GM21515 (cell line): Measurements from ENCODE around the gene DMRT3.

Experiments
- ATAC-seq: cut with Tn5 transposase; IDR thresholded peaks from one replicate; pipeline ENCODE4 v1.9.1; 2021; ENCODE audit not compliant: unreplicated experiment

Gene DMRT3, protein sequence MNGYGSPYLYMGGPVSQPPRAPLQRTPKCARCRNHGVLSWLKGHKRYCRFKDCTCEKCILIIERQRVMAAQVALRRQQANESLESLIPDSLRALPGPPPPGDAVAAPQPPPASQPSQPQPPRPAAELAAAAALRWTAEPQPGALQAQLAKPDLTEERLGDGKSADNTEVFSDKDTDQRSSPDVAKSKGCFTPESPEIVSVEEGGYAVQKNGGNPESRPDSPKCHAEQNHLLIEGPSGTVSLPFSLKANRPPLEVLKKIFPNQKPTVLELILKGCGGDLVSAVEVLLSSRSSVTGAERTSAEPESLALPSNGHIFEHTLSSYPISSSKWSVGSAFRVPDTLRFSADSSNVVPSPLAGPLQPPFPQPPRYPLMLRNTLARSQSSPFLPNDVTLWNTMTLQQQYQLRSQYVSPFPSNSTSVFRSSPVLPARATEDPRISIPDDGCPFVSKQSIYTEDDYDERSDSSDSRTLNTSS

GRCh38 chr9:976258-976942 is at the start of gene DMRT3:
DMRT3 (plus strand) TSS chr9:976655; CDS start chr9:977002, 347 bp downstream.
- no peak for ATAC-seq

GRCh38 chr9:926976-927375 is 49.5 kb upstream of the DMRT3 start:
- ATAC-seq, result no peak

GRCh38 chr9:928363-929042 is 48.0 kb upstream of the DMRT3 start:
- ATAC-seq, result peak; percentile 62

DNA sequence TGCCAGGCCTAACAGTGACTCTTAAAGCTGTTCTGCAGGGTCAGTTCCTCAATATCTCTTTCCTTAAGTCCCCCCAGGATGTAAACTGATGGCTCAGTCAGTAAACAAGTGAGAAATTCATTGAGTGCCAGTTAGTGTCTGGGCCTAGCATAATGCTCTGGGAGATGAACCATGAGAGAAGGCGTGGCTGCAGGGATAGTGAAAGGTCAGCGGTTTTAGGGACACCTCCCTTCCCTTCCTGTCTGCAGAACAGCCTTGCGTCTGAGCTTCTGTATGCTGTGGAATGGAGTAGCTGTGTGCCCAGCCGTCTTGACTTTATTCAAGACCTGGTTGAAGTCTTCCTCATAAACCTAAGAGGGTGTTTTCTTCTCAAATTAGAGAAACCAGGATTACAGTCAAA is 46.7 kb upstream of the DMRT3 start:
- no peak for ATAC-seq

DNA sequence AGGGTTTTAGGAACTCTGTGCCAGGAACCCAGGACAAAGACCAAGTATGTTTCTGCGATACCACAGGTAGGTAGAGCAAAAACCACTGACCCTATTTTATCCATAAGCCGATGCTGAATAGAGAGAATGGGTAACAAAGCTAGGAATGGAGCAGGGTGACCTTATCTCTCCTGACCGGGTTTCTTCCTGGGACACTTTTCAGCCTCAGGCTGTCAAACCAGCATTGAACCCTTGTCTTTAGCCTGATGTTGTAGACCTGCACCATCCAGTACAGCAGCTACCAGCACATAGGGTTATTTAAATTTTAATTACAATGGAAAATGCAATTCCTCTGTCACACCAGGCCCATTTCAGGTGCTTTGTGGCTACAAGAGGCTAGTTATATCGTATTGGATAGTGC is 43.1 kb upstream of the DMRT3 start:
- ATAC-seq, result no peak

GRCh38 chr9:935348-935965 is 41.0 kb upstream of the DMRT3 start:
- no peak for ATAC-seq

DNA sequence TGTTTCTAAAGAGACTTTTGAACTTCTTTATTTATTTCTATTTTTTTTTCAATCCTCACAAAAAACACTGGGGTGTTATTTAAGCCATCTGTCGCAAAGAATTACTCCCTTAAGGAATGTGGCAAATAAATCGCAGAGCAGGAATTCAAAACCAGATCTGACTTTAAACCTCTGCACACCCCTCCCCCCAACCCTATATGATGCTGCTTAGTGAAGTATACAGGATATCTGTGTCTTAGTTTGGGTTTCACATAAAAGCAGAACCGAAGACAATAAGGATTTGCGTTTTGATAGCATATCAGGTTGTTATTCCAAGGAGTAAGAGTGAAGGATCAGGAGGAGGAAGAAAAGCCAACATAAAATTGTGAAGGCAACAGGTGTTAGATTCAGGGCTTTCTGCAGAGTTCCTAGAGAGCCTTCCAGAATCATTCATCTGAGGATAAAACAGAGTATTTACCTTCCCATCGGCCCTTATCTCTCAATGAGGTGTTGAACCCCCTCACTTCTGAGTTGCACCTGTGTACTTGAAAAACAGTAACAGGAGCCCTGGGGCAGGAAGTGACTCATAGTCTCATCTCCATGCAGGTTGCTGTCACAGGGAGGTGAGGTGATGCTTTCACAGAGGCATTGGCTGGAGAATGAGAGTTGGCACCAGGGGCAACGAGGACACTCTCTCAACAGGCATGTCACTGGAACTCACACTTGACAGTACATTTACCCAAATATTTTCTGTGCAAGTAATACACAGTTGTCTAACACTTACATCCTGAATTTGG is 33.5 kb upstream of the DMRT3 start:
- ATAC-seq, result no peak

DNA sequence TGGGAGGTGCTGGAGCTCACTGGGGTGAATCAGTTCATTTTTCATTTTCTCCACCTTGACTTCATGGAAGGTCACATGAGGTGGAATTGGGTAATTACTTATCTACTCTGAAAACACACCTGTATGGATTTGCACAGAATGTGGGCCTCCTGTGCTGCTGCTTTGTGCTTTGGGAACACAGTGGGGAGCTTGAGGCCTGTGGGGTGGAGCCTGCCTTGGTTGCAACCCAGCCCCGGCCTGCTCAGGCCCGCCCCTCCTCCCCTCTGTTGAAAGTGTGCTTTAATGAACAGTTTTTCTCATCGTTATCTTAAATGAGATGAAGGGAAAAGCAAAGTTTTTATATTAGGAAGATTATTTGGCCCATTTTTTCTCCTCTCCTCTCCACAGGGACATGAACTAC is 28.5 kb upstream of the DMRT3 start:
- ATAC-seq, result no peak

GRCh38 chr9:948497-948896 is 28.0 kb upstream of the DMRT3 start:
- no peak for ATAC-seq

DNA sequence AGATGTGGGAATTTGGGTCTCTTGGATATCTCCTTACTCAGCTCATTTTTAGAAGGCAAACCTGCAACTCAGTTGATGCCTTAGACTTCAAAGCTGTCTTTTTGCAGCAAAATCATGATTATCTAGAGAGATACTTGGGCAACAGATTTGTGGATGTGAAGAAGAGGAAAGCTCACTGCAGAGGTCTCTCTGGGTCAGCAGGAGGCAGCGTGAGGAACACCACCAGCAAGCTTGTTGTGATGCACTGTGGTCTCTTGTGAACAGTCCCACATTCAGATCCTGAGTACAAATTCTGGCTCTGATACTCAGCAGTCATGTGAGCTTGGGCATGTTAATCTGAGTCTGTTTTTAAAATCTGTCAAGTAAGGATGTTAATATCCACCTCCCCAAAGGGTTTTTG is 26.3 kb upstream of the DMRT3 start:
- ATAC-seq, result no peak

DNA sequence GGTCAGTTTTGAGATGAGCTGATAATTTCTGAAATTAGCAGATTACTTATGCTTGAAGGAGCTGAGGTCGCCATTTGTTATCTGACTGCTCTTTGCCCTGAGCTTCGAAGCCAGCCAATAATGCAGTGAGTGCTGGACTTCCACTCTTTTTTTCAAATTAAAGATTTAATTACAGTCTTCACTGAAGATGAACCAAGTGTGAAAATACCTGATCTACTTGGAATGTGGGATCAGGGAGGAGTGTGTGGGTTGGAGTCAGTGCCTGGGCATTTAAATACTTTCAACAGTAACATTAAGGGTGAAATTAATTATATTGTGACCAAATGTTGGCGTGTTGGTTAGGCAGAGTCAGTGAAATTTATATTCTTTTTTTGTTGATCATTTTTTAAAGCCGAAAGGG is 23.9 kb upstream of the DMRT3 start:
- ATAC-seq, result no peak

DNA sequence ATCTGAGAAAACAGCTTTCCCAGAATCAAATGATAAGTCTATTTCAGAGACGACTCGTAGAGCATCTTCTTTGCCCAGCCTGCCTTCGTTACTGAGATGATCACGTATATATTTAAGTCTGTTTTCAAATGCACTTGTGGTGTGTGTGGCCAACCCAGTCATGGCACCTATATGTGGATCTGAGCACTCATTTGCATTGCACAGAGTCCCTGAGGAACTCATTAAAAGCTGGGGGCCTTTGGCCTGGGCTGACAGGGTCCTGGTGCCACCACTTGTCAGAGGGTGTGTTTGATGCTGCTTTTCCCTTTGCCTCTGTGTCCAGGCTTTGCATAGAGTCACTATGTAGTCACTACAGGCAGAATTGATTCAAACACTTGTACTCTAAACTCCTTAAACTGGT is 17.4 kb upstream of the DMRT3 start:
- no peak for ATAC-seq

- ATAC-seq, result no peak
Measured at GRCh38 chr9:959914-960313, 16.5 kb upstream of the DMRT3 start.

- no peak for ATAC-seq
Measured at GRCh38 chr9:962023-962422, 14.4 kb upstream of the DMRT3 start.

GRCh38 chr9:965497-965896 is 11.0 kb upstream of the DMRT3 start:
- no peak for ATAC-seq

DNA sequence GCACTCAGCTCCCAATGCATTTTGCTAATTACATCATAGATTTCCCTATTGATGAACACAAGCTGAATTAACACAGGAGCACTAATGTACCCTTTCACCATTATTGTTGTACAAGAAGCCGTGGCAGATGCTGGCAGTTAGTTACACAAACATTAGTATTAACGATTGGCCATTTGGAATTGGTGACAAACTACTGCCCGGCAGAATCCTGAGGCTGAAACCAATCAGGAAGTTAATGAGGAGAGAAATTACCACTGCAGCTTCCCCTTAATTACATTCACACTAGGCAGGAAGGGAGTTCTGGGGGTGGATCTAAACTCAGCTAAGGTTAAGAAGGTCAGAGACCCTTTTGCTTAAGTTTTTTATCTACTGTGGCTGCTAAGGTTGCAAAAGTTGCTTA is 9.6 kb upstream of the DMRT3 start:
- no peak for ATAC-seq

- ATAC-seq, result no peak
Measured at GRCh38 chr9:967436-967835, 9.0 kb upstream of the DMRT3 start.

DNA sequence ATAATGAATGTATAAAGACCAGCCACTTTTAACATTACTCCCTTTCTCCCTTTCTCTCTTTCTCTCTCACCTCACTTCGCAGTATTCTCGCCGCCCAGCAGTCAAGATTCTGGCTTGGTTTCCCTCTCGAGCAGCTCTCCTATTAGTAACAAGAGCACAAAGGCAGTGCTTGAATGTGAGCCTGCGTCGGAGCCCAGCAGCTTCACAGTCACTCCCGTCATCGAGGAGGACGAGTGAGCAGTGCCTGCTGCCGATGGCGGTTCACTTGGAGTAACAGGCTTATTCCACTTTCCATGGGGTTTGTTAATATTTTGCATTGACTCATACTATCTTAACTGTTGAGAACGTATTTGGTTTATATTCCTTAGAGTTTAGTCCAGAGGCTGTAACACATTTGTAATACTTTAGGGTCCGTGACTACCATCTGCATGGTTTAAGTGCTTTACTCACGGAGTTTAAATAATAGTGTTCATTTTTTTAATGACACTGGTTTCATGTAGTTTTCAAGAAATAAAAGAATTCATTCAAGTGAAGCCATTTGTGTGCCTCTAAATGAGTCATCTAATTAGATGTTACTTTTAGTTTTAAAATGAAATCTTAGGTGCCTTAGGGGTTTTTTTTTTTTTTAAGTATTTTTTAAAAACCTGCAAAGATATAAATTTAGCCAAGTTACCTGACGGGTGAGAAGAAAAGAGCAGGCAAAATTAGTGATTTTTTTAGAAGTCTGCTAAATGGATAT is 8.4 kb upstream of the DMRT3 start:
- no peak for ATAC-seq

DNA sequence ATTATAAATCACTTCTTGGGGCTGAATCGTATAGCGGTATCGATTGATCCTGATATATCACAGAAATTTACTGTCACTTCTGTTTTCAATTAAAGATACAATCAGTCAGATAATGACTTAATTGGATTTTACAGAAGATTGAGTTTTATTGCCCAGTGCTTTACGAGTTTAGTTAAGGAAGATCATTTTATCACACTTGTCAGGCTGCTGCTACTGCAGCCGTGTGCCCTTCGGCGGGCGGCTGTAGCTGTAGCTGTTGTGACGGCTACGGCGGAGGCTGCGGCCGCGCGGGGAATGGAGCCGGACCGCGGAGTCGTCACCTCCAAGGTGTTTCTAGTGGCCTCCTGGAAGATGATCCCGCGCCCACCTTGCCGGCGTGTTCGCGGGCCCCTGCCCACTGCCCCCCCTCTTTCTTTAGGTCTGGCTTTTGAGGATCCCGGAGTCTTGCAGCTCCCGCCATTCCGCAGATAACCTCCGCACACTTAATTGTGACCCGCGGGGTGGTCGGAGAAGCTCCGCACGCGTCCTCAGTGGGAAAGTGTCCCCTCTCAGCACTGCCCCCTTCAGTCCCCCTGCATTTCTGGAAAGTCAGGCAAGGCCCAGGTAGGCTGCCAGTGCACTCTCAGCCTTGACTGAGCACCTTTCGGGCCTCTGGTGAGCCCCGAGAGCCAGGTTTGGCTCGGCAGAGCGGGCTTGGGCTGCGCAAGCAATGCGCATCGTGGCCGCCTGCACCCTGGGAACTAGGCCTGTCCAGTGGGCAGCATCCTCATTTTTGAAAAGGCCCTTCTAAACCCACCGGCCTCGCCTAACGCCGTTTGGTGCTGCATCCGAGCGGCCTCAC is 6.9 kb upstream of the DMRT3 start:
- no peak for ATAC-seq
